Renal pelvis (tissue), 4 donors: Measurements from ENCODE around the gene TPCN1. TPM values are rescaled to one million over a fixed set of nuclear protein-coding genes. Genes with fewer than 3 reads are reported as not detected.

Experiments used
- DNase-seq: peaks from one replicate; pipeline ENCODE4 v3.0.0-alpha.2; 2013
- polyA plus RNA-seq, 3 donors: library from polyadenylated mRNA; unstranded; fragments of 120-200 nt; gene quantifications; one replicate each; pipeline ENCODE4 v1.2.1, GENCODE V29; 2013; ENCODE audit not compliant: insufficient read length in 3 of 3

The TPCN1 gene
- polyA plus RNA-seq, 3 donors: 32.7 to 49.4 (median 47.8) TPM

DNA sequence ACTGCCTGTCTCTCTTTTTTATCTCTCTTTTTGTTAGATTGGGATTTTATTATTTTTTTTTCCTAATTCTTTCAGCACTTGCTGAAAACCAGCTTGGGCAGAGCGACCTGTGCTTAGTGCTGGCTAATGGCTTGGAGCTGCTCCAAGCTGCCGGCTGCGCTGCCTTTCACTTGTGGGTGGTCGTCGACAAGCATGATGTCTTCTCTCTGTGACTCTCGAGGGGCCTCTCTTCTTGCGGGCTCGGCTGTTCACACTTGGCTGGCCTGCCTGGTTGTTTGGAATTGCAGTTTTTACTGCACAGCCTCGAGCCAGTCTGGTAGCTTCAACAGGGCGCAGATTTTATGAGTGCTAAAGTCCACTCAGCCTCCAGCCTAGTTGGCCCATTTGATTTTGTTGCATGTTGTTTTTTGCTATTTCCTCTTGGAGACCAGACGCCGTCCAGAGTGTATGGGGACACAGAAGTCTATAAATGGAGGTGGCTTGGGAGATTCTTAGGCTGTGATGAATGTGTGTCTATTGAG is 18.6 kb downstream of the TPCN1 start:
- no peak for DNase-seq

DNA sequence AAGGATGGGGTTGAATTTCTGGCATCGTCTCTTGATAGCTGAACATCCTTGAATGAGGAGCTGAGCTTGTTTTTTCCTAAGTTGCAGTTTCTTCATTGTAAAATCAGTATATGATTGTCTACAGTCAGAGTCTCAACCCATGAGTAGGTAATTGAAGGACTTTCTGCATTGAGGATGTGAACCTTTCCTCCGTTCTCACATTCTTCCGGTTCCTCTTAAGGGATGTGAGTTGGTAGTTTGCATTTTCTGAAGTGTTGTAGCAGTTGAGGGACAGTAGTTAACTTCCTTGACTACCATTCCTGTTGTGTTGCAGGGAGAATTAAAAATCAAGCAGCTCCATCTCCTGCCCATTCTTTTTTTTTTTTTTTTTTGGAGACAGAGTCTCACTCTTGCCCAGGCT is 19.1 kb downstream of the TPCN1 start:
- DNase-seq: no peak

DNA sequence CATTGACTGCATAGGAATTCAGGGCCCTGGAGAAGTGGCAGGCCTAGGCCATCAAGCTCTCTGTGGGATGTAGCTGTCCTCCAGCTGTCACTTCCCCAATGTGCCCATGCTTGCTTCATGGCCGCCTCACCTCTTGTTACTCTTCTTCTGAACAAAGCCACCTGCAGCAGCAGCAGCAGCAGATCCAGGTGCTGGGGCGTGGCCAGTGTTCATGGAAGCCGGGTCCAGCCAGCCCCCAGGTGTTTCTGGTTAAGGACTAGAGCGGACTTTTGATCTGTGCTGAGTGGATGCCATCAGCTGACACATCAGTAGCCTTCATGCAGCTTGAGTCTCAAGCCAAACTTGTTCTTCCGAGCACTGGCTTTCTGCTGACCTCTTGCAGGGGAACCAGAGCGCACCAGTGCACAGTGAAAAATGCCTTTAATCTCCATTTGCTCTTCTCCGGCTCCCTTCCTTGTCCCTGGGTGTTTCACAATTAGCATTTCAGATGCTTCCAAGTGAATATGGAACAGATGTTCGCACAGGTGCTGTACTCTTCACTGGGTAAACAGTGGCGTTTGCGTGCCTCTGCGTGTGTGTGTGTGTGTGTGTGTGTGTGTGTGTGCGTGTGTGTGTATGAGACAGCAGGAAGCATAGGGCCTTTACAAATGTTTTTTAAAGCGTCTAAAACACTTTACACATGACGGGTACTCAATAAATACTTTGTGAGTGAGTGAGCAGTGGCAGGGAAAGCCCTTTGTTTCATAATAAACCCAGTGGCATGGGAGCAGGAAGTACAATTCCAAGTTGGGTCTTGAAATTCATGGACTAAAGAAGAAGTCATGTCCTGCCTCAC is 20.1 kb downstream of the TPCN1 start:
- no peak for DNase-seq

DNA sequence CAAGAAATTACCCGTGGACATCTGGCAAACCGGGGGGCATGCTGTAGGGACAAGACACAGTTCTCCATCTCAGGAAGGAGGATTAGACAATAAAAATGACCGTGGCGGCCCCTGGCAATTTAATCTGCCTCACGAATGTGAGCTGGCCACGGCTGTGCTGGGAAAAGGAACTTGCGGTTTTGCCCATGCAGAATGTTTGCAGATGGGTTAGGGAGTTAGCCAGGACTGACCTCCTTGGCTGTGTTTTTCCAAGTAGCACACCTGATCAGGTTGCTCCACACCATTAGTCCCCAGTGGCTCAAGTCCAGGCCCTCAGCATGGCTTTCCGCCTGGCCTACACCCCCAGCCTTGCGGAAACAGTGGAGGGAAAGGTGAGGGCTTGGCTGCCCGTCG is 20.8 kb downstream of the TPCN1 start:
- DNase-seq: no peak

DNA sequence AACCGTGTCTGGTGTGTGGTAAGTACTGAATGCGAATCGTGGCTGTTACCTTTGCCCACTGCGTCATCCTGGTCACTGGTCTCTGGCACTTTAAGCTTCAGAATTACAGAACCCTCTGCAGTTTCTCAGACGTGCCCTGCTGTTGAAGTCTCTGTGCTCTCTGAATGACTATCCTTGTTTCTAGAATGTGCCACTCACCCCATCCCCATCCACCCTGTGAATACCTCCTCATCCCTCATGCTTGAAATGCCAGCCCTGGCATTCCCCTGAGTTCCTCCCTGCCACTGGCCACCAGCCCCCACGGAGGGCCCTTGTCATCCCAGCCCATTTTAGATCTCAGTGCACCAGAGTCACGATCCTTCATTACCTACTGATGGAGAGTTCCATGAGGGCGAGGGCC is 21.3 kb downstream of the TPCN1 start:
- no peak for DNase-seq

DNA sequence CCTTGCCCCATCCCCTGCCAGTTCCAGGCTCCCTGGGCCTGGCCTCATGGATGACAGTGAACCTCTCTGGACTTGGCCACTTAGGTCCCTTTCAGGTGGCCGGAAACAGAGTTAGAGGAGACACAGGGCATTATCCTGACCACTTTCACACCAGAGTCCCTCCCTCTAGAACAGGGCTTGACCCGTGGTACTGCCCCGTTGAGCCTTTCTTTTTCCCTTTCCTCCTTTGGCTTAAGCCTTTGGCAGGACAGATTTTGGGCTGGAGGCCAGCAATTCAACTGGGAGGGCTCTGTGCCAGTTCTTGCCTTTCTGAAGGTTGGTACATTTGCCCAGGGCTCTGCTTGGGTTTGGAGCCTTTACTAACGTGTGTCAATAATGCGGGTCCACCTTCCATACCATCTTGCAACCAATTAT is 22.8 kb downstream of the TPCN1 start:
- no peak for DNase-seq

DNA sequence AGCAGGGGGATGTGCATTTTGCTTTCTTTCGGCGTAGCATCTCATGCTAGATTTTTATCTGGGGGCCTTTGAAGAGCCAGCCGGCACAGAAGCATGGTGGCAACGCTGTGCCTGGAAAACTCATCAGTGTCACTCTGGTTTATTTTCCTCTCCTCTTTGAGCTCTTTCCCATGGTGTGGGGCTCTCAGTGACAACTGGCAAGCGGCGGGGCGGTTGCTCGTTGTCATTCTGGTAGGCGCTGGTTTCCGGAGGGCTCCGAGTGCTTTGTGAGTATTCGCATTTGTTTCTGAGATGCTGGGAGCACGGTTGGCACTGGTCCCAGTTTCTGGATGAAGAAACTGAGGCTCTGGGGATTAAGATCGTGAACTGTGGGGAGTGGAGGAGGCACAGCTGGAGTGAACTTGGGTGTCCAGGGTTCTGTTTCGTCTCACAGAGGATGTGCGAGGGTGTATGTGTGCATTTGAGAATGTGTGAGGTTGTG is 23.3 kb downstream of the TPCN1 start:
- no peak for DNase-seq

DNA sequence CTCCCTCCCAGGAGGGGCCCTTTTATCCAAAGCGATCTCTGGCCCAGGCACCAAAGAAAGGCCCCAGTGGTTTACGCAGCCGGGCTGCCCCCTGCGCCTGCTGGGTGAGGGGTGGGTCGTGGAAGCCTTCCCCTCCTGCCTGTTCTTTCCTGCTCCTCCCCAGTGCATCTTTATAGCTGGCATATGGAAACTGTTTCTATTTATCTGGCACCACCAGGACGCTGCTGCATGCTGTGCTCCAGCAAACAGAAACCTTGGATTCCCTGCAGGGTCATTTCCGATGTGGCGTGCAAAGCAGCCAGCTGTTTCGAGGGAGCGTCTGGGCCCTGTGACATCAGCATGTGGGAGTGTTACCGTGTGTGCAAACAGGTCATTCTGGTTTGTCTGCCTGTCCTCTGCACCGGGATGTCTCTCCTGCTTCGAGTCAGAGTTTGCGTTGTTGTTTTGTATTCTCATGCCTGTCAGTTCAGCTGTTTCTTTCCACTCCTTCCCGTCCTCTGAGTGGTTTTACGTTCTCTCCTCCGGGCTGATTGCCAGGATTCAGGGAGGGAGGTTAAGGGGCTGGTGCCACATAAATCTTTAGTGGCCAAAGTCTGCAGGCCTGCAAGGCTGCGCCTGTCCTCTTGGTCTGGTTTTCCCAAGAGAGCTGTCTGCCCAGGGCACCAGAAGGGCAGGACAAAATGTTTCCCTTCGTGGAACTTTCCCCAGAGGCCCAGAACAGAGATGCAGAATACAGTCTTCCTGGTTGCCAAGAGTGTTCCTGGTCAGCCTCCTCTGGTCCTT is 24.6 kb downstream of the TPCN1 start:
- DNase-seq: peak; percentile 93

DNA sequence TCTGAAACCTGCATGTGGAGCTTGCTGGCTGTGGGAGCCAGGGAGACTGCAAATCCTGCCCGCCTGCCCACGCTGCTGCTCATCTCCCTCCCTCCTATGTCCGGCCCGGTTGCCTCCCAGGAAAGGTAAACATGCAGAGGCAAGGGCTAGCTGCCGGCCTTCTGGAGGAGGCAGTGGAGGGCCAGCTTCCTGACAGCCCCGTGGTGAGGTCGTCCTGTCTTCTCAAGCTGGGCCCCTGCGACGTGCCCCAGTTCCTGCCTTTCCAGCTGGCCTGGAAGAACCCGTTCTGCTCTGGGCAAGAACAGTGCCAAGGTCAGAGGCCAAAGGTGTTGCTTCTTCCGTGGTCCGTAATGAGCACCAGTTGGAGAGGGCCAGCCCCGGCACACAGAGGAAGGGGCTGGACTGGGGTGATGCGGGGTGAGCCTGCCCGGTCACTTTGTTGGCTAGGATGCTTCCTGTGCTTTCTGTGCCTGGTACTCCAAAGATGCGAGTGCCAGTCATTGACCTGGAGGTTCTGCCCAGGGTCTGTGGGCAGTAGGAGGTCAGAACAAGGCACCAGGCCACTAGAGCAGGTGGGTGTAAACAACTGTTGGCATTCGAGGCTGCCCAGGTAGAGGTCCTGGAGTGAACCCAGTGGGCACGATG is 25.3 kb downstream of the TPCN1 start:
- DNase-seq: no peak

DNA sequence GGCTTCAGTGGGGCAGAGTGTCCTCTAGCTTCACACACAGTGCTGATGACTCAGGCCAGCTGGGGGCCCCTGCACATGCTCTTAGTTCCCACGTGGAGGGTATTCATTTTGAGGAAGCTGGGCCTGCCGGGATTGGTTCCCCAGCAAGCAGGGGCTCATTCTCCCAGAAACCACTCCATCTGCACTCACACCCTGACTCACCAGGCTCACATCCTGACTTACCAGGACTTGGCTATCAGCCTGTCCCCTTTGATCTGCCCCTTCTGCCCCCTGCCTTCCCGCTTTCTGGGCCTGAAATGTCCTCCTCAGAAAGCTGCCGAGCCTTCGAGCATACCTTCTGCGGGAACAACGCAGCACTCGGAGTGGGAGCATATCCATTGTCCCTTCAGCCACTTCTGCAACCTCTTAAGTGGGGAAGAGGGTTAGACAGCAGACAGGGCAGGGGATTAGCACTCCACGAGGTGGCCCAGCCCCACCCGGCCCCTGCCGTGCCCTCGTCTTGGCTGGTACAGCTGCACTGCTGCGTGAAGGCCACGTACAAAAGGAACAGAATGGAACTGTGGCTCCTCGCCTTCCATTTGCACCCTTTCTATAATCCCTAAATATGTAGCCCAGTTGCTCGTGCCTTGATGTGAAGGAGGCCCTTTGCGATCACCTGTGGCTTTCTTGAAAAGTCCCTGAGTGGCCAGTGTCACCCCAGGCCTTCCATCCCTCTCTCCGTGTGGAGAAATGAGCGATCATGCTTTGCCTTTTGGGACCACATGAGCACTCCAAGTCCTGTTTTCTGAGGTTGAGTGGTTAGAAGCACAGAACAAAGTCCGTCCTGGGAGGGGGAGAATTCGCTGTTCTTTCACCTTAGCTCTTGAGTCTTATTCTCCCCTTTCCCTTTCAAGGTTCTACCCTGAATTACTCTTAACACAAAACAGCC is 26.1 kb downstream of the TPCN1 start:
- DNase-seq: no peak

DNA sequence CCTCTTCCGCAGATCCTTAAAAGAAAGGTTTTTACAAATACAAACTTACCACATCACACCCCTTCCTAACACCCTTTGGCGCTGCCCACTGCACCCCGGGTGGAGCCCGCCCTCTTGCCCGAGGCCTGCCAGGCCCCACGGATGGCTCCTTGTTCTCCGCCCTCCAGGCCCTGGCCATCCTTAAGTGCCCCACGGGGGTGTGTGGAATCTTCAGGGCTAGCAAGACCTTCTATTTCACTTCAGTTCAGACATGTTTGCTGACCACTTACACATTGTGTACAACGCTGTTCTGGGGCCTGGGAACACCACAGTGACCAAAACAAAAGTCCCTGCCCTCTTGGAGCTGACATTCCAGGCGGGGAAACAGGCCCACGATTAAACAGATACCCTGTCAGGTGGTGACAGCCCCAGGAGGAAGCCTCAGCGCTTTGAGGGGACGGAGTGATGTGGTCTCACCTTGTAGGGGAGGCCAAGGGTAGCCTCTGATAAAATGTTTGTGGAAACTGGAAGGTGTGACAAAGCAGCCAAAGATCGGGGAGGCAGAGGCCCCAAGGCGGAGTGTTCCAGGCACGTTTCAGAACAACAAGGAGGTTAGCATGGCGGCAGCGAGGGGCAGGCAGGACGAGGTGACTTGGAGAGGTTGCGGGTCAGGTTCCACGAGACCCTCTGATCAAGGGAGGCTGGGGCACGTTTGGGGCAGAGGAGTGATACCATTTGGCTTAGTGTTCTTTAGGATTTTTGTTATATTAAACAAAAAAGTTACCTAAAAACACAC is 27.0 kb downstream of the TPCN1 start:
- DNase-seq: no peak

DNA sequence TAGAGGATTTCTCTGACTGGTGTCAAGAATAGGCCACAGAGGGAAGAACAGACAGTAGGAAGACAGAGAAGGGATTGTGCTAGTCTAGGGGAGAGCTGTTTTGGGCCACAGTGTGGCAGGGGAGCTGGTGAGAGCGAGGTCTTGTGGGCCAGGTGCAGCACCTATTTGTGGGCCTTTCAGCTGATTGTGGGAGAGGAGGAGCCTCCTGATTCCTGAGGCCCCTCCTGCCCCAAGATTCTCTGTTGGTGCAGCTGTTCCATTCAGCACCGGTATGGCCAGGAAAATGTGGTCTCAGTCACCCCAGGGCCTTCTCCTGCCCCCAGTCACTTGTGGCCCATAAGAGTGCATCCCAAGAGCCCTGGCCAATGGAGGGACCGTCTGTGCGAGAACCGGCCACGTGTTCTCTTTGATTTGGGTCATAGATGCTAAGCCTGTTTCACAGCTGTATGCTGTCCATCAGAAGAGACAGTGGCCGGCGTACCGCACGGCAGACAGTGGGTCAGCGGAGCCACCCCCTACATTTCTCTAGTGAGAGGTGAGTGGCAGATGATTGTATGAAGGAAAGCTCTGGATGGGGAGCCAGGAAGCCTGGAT is 27.7 kb downstream of the TPCN1 start:
- DNase-seq: no peak

DNA sequence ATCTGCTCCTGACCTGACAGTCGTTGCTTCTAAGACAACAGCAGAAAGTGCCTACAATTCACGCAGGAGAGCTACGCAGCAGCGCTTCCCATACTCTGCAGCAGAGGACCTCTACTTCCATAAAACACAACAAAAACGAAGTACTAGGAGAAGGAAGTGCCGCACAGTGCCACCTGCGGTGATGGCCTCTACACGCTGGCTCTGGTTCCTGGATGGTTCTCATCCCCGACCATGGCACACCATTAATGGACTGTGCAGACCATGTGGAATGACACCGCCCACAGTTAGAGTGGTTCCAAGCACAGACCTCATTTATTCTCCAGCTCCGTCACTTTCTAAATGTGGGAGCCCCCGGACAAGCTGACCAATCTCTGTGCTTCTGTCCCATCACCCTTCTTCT is 28.3 kb downstream of the TPCN1 start:
- DNase-seq: no peak

DNA sequence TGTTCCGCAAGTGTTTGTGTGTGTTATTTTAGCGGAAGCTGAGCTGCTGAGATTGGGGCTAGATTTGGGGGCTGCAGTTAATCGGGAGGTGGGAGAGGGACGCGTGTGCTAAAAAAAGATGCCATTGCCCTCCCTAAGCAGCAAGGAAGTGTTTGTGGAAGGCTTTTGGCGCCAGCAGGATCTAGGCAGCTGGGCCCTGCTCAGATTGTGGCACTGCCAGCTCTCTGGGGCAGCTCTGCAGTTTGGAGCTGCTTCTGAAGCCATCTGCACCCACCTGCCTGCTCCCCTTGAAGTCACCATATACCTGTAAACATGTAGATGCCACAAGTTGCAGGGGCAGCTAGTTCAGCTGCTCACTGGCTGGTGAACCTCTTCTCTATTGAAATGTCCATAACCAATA is 28.8 kb downstream of the TPCN1 start:
- no peak for DNase-seq

DNA sequence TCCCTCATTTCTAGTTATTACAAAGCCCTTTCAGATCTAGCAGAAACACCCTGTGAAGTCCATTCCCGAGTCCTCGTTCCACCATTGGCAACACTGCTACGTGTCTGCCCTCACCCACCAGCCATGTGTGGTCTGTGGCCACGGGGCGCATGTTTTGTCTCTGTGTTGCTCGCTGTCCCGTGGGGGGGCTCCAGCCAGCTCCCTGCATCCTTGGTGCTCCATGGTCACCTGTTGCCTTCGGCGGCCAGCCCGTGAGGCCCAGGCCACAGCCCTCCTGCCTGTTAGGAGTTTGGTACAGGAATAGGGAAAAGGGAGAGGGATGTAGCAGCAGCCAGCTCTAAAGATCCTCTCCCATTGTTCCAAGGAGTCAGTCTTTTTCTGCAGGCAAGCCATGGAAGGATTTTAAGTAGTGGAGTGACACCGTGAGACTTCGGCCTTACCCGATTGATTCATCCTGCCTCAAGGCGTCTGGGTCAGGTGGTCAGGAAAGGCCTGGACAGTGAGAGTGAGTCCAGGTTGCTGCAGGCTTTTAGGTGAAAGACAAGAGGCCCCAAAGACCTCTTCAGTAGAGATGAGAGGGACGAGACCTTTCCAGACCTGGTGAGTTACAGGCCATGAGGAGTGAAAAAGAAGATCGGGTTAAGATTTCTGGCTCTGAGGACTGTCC is 30.3 kb downstream of the TPCN1 start:
- no peak for DNase-seq

DNA sequence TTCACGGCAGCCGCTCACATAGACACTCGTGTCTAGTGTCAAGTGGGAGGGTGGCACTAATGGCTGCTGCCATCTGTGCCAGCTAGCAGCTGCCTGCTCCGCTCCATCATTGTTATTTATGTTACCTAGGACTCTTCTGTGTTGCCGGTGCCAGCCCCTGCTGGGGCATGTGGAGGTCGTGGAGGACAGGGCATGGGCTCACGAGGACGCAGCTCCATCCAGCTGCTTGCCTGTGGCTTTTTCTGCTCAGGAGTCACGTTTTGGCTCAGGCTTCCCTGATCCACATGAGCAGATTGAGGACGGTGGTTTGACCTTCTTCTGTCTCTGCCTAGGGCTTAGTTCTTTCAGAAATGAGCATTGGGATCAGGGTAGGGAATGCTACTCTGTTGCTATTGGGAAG is 31.2 kb downstream of the TPCN1 start:
- DNase-seq: no peak

DNA sequence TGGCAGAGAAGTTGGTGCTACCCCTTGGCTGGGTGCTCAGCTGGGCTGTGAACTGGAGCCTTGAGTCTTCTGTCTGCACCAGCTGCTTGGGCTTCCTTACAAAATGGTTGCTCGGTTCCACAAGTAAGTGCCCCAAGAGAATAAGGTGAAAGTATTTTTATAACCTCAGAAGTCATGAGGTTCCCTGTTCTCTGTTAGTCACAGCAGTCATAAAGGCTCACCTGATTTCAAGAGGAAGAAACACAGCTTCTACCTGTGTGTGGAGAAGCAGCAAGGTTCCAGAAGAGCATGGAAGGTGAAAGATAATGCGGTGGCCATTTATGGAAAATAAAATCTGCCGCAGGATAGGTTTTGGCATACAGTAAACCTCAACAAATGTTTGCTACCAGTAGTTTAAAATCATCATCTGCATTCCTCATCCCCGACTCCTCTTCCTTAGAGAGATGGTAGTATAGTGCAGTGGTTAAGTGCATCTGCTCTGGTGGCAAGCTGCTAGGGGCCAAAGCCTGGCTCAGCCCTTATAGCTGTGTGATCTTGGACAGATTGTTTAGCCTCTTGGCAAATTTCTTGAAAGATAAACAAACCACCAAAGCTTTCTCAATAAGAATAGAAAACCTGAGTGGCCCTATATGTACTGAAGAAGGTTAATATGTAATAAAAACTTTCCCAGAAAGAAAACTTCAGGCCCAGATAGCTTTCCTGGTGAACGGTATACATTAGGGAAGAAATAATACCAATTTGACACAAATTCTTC is 32.4 kb downstream of the TPCN1 start:
- no peak for DNase-seq

DNA sequence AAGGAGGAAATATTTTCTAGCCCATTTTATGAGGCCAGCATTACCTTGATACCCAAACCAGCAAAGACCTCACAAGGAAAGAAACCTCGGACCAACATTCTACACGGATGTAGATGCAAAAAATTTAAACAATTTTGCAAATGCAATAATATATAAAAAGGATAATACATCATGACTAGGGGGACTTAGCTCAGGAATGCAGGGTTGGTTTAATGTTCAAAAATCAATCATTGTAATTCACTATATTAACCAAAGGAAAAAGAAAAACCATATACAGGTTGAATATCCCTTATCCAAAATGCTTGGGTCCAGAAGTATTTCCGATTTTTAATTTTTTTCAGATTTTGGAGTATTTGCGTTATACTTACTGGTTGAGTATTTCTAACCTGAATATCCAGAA is 33.0 kb downstream of the TPCN1 start:
- DNase-seq: no peak

DNA sequence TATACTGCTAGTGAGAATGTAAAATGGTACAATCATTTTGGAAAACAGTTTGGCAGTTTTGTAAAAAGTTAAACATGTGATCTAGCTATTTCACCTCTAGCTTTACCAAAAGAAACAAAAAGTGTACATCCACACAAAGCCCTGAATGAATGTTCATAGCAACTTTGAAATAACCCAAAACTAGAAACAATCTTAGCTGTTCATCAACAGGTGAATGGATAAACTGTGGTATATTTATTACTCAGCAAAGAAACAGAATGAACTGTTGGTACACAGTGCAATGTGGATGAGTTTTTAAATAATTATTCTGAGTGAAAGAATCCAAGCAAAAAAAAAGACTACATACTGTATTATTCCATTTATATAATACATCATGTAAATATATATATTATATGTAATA is 36.3 kb downstream of the TPCN1 start:
- no peak for DNase-seq
